H1 (cell line): ENCODE results near the gene MPLKIP. TPM values are rescaled to one million over a fixed set of nuclear protein-coding genes. Genes with fewer than 3 reads are reported as not detected.
"Not testable (repeated sequence)": the region's sequence is repeated elsewhere in the genome, so short reads cannot be mapped to it uniquely, and the experiment has no call there.

Experiments
- CTCF ChIA-PET: fragments of 300-600 bp; sonication (Branson Sonifier 250); formaldehyde crosslinking; loops from one replicate; lab custom pipeline; 2021; ENCODE audit not compliant: partially characterized antibody; lab: Charles Lee
- POLR2A ChIA-PET: fragments of 300-600 bp; sonication (Branson Sonifier 250); formaldehyde crosslinking; loops from one replicate; lab custom pipeline; 2021; ENCODE audit warnings: inconsistent platforms; ENCODE audit not compliant: partially characterized antibody; lab: Charles Lee
- DNase-seq, 2 experiments: peaks; one replicate each; pipeline versions ENCODE4 v3.0.0 to v3.0.0-alpha.2; 2010 to 2022; ENCODE audit warnings: low spot score in 2 of 2, low read depth in 1 of 2, mixed read lengths in 1 of 2
- FAIRE-seq: peaks from 2 replicates; lab custom pipeline; 2011; peaks lifted over from hg19 to GRCh38; lab: Jason Lieb, UNC
- H2AFZ ChIP-seq: 2 replicates; pipeline ENCODE4 v1.8.1; 2012; ENCODE audit warnings: low read length, inconsistent platforms
- H2AK5ac ChIP-seq: 2 replicates; pipeline ENCODE4 v1.6.1; 2013; ENCODE audit warnings: low read depth, low read length
- H2BK120ac ChIP-seq: replicated peaks from 2 replicates; pipeline ENCODE3; 2013; ENCODE audit warnings: low read depth, low read length, inconsistent platforms
- H2BK12ac ChIP-seq: 2 replicates; pipeline ENCODE4 v1.6.1; 2013; ENCODE audit warnings: low read depth, low read length
- H2BK15ac ChIP-seq: 2 replicates; pipeline ENCODE4 v1.6.1; 2013; ENCODE audit warnings: low read length
- H2BK20ac ChIP-seq: 2 replicates; pipeline ENCODE4 v1.6.1; 2013; ENCODE audit warnings: low read length
- H2BK5ac ChIP-seq: 2 replicates; pipeline ENCODE4 v1.6.1; 2013; ENCODE audit warnings: low read depth, low read length
- H3K14ac ChIP-seq: 2 replicates; pipeline ENCODE4 v1.6.1; 2013; ENCODE audit warnings: inconsistent platforms; ENCODE audit not compliant: insufficient read length
- H3K18ac ChIP-seq: 2 replicates; pipeline ENCODE4 v1.6.1; 2013; ENCODE audit warnings: low read length; ENCODE audit errors: extremely low read depth
- H3K23ac ChIP-seq: 2 replicates; pipeline ENCODE4 v1.6.1; 2013; ENCODE audit warnings: inconsistent platforms; ENCODE audit not compliant: insufficient read length
- H3K23me2 ChIP-seq: 2 replicates; pipeline ENCODE4 v1.6.1; 2013; ENCODE audit warnings: low read depth, low read length
- H3K27ac ChIP-seq: 2 replicates; pipeline ENCODE4 v1.6.1; 2011; ENCODE audit warnings: low read depth, low read length, inconsistent platforms
- H3K27me3 ChIP-seq, 4 experiments: replicated peaks in 1 of 4; 1 replicate in 1 of 4; 2 replicates in 3 of 4; pipeline versions ENCODE4 v1.6.1 to v1.8.1; 2011 to 2013; ENCODE audit warnings: low read length in 3 of 4, mild to moderate bottlenecking in 3 of 4, inconsistent platforms in 2 of 4, mixed read lengths in 2 of 4, moderate library complexity in 1 of 4; ENCODE audit not compliant: control insufficient read depth in 3 of 4, insufficient read depth in 3 of 4; ENCODE audit errors: extremely low read depth in 1 of 4
- H3K36me3 ChIP-seq, 4 experiments: 2 replicates each; pipeline versions ENCODE4 v1.6.1 to v1.8.1; 2011 to 2013; ENCODE audit warnings: mild to moderate bottlenecking in 4 of 4, low read length in 3 of 4, moderate library complexity in 2 of 4, control low read depth in 1 of 4, inconsistent platforms in 1 of 4; ENCODE audit not compliant: insufficient read depth in 4 of 4, control insufficient read depth in 2 of 4
- H3K4ac ChIP-seq: replicated peaks from 2 replicates; pipeline ENCODE3; 2013; ENCODE audit warnings: low read length, low read depth, mixed read lengths, inconsistent platforms; ENCODE audit not compliant: insufficient read length
- H3K4me1 ChIP-seq, 4 experiments: replicated peaks in 1 of 4; 1 replicate in 1 of 4; 2 replicates in 3 of 4; pipeline versions ENCODE4 v1.6.1 to v1.8.1; 2011 to 2013; ENCODE audit warnings: low read length in 3 of 4, inconsistent platforms in 2 of 4, mixed read lengths in 1 of 4; ENCODE audit not compliant: insufficient read depth in 4 of 4, control insufficient read depth in 3 of 4
- H3K4me2 ChIP-seq, 2 experiments: 2 replicates each; pipeline versions ENCODE4 v1.6.1 to v1.8.1; 2011 to 2013; ENCODE audit warnings: low read depth in 2 of 2, low read length in 2 of 2, control low read depth in 1 of 2, inconsistent platforms in 1 of 2, mild to moderate bottlenecking in 1 of 2; ENCODE audit not compliant: insufficient read depth in 1 of 2
- H3K4me3 ChIP-seq, 4 experiments: fragments of 200-600, 300-600 bp in 1 of 4; sonication (generic), shearing (Covaris generic), sonication (Bioruptor Twin) in 1 of 4; 2 replicates each; pipeline versions ENCODE4 v1.5.1 to v1.8.1; 2011 to 2016; ENCODE audit warnings: low read length in 4 of 4, low read depth in 3 of 4, control low read depth in 2 of 4, inconsistent platforms in 2 of 4, mild to moderate bottlenecking in 2 of 4, mixed read lengths in 1 of 4, moderate library complexity in 1 of 4; ENCODE audit not compliant: insufficient read depth in 2 of 4; ENCODE audit errors: extremely low read depth in 1 of 4
- H3K56ac ChIP-seq: replicated peaks from 2 replicates; pipeline ENCODE3; 2013; ENCODE audit warnings: low read depth, mild to moderate bottlenecking, mixed read lengths, low read length, inconsistent platforms; ENCODE audit not compliant: insufficient read length
- H3K79me1 ChIP-seq: 2 replicates; pipeline ENCODE4 v1.6.1; 2013; ENCODE audit warnings: low read depth, low read length, control low read depth
- H3K79me2 ChIP-seq, 2 experiments: 2 replicates each; pipeline versions ENCODE4 v1.6.1 to v1.8.1; 2012 to 2013; ENCODE audit warnings: low read length in 2 of 2, mild to moderate bottlenecking in 2 of 2, inconsistent platforms in 1 of 2; ENCODE audit not compliant: insufficient read depth in 2 of 2, control insufficient read depth in 1 of 2
- H3K9ac ChIP-seq, 4 experiments: replicated peaks in 1 of 4; 1 replicate in 1 of 4; 2 replicates in 3 of 4; pipeline versions ENCODE4 v1.6.1 to v1.8.1; 2011 to 2013; ENCODE audit warnings: low read depth in 3 of 4, low read length in 3 of 4, control low read depth in 2 of 4, mild to moderate bottlenecking in 2 of 4, moderate library complexity in 2 of 4, inconsistent platforms in 1 of 4; ENCODE audit errors: extremely low read depth in 1 of 4
- H3K9me3 ChIP-seq, 2 experiments: 2 replicates each; pipeline versions ENCODE4 v1.6.1 to v1.8.1; 2012 to 2013; ENCODE audit warnings: mild to moderate bottlenecking in 2 of 2, moderate library complexity in 2 of 2, control low read depth in 1 of 2, inconsistent platforms in 1 of 2, low read depth in 1 of 2, low read length in 1 of 2, mixed read lengths in 1 of 2; ENCODE audit not compliant: insufficient read depth in 2 of 2
- H4K20me1 ChIP-seq, 2 experiments: replicated peaks in 1 of 2; 2 replicates each; pipeline versions ENCODE3 to v1.8.1; 2011 to 2013; ENCODE audit warnings: inconsistent platforms in 2 of 2, low read length in 2 of 2, mild to moderate bottlenecking in 1 of 2; ENCODE audit not compliant: insufficient read depth in 2 of 2, control insufficient read depth in 1 of 2
- H4K5ac ChIP-seq: 2 replicates; pipeline ENCODE4 v1.6.1; 2013; ENCODE audit warnings: low read length, low read depth, mixed read lengths, inconsistent platforms; ENCODE audit not compliant: insufficient read length
- H4K8ac ChIP-seq: 2 replicates; pipeline ENCODE4 v1.8.0; 2013; ENCODE audit warnings: mild to moderate bottlenecking, moderate library complexity, low read length, inconsistent platforms; ENCODE audit not compliant: insufficient read depth; ENCODE audit errors: extremely low read depth
- H4K91ac ChIP-seq: replicated peaks from 2 replicates; pipeline ENCODE3; 2013; ENCODE audit warnings: low read length, mixed read lengths, inconsistent platforms; ENCODE audit not compliant: insufficient read length
- NRF1 ChIP-seq: IDR thresholded peaks from 2 replicates; pipeline ENCODE4 v1.6.1; 2011; ENCODE audit warnings: mild to moderate bottlenecking, low read depth, low read length, improper control_type of control experiment
- WGBS, 2 experiments: shearing (Covaris generic) in 1 of 2; methylation state at CpG; one replicate each; pipeline versions ENCODE4 v1.1.6 to v1.1.7; 2013 to 2015; ENCODE audit warnings: low lambda C conversion rate in 2 of 2, mixed read lengths in 2 of 2, inconsistent platforms in 1 of 2, low coverage in 1 of 2, missing lambda C conversion rate in 1 of 2; ENCODE audit not compliant: insufficient replicate concordance in 2 of 2, insufficient coverage in 1 of 2, insufficient read length in 1 of 2; ENCODE audit errors: extremely low coverage in 1 of 2, missing lambda C conversion rate in 1 of 2; 5-methylcytosine and 5-hydroxymethylcytosine counted together
- polyA plus RNA-seq, 7 experiments: library from polyadenylated mRNA; depleted of rRNA in 3 of 7; stranded (reverse) in 5 of 7; unstranded in 2 of 7; fragments of >200 nt in 5 of 7; fragments of 200-250 nt in 2 of 7; gene quantifications; 1 replicate in 5 of 7; 2 replicates in 1 of 7; 4 replicates in 1 of 7; pipeline versions ENCODE4 v1.2.1 to v1.2.3, GENCODE V29; 2011 to 2013; ENCODE audit warnings: missing spikeins in 2 of 7, mixed read lengths in 2 of 7
- total RNA-seq: library from RNA; stranded (reverse); fragmentation: NEBNext Ultra II Directional; extraction: Animal tissue kit (Norgen Biotek cat#: 25700); gene quantifications from 2 replicates; pipeline ENCODE4 v1.2.1, GENCODE V29; 2021

The MPLKIP gene
- total and polyA plus RNA-seq, 2 of the 8 experiments (the other 6 are each of a cell fraction or from before 2014, with no cell fraction given) = 57.2 to 73.4 TPM

GRCh38 chr7:40147371-40148246, 13.2 kb upstream of the MPLKIP start (continued):
- no peak for TF ChIP-seq NRF1

GRCh38 chr7:40145596-40146130, 11.2 kb upstream of the MPLKIP start:
- H3K27me3 ChIP-seq, H3K23me2 ChIP-seq, H2BK5ac ChIP-seq, H4K20me1 ChIP-seq, H3K79me1 ChIP-seq, H3K4me2 ChIP-seq, H3K23ac ChIP-seq, H2BK12ac ChIP-seq, H3K9ac ChIP-seq, H3K4me3 ChIP-seq, DNase-seq, H2AK5ac ChIP-seq, H3K27ac ChIP-seq, H3K79me2 ChIP-seq, H2BK20ac ChIP-seq, H3K56ac ChIP-seq, H4K5ac ChIP-seq, H3K14ac ChIP-seq, H3K4me1 ChIP-seq, H3K18ac ChIP-seq, H3K36me3 ChIP-seq, H2AFZ ChIP-seq, H3K4ac ChIP-seq, H4K8ac ChIP-seq, FAIRE-seq, H2BK120ac ChIP-seq, POLR2A ChIA-PET, H2BK15ac ChIP-seq, H4K91ac ChIP-seq: not testable (repeated sequence)
- peaks cover 6 to 13% of the 10 kb centered on the region in 2 experiments; a peak in 3 of 4 replicates for H3K9me3 ChIP-seq
- CTCF ChIA-PET = interaction anchor here (0.6 kb wide), 1 partner anchor 155 kb away, joined by 3 read pairs; no protein-coding TSS in a partner anchor
- WGBS, 2 experiments = 85% methylated on average over 3 of the region's 3 CpGs; no CpG with 5 or more reads in 1 of the 2 experiments
